Kidney (tissue), 14 donors: Measurements from ENCODE around the gene AK3. TPM values are rescaled to one million over a fixed set of nuclear protein-coding genes. Genes with fewer than 3 reads are reported as not detected.

Source experiments
- DNase-seq, 5 donors: peaks; one replicate each; pipeline ENCODE4 v3.0.0-alpha.2; 2013 to 2020
- FAIRE-seq: peaks from 2 replicates; lab custom pipeline; 2012; peaks lifted over from hg19 to GRCh38; lab: Jason Lieb, UNC
- H3K27ac ChIP-seq, 2 donors: one replicate each; pipeline ENCODE4 v1.7.0; 2013; ENCODE audit warnings: low read depth in 2 of 2, low read length in 2 of 2, inconsistent platforms in 1 of 2
- H3K27me3 ChIP-seq: one replicate; pipeline ENCODE4 v1.7.1; 2013; ENCODE audit warnings: low read length, inconsistent platforms; ENCODE audit not compliant: control insufficient read depth, insufficient read depth
- H3K36me3 ChIP-seq, 3 donors: one replicate each; pipeline versions ENCODE4 v1.7.0 to v1.7.1; 2013; ENCODE audit warnings: low read length in 3 of 3, control low read depth in 1 of 3, inconsistent platforms in 1 of 3; ENCODE audit not compliant: insufficient read depth in 3 of 3, control insufficient read depth in 2 of 3
- H3K4me1 ChIP-seq, 3 donors: one replicate each; pipeline versions ENCODE4 v1.7.0 to v1.7.1; 2013; ENCODE audit warnings: low read length in 3 of 3, inconsistent platforms in 1 of 3, low read depth in 1 of 3; ENCODE audit not compliant: control insufficient read depth in 2 of 3, insufficient read depth in 2 of 3
- H3K4me3 ChIP-seq, 3 donors: one replicate each; pipeline versions ENCODE4 v1.7.0 to v1.8.1; 2013; ENCODE audit warnings: low read length in 3 of 3, control low read depth in 1 of 3, inconsistent platforms in 1 of 3
- H3K9ac ChIP-seq, 3 donors: one replicate each; pipeline versions ENCODE4 v1.7.0 to v1.7.1; 2013; ENCODE audit warnings: low read length in 3 of 3, control low read depth in 1 of 3, inconsistent platforms in 1 of 3
- H3K9me3 ChIP-seq, 3 donors: one replicate each; pipeline versions ENCODE4 v1.7.0 to v1.7.1; 2013; ENCODE audit warnings: low read length in 3 of 3, control low read depth in 1 of 3, inconsistent platforms in 1 of 3; ENCODE audit not compliant: control insufficient read depth in 2 of 3, insufficient read depth in 1 of 3
- intact Hi-C: fragments of 100-400 bp; cut with DNase I; formaldehyde crosslinking; loops from one replicate; pipeline ENCODE4 v1.11.1; 2022
- polyA plus RNA-seq: library from polyadenylated mRNA; stranded (reverse); fragments of 350-450 nt; fragmentation: Illumina TruSeq; extraction: RNeasy Lipid Tissue Mini Kit (QIAGEN cat#74804); gene quantifications from one replicate; pipeline ENCODE4 v1.2.3, GENCODE V29; 2014; ENCODE audit warnings: low read depth, low replicate concordance; ENCODE audit not compliant: insufficient read depth
- total RNA-seq: library from RNA; stranded (reverse); fragmentation: NEBNext Ultra II Directional; extraction: Animal tissue kit (Norgen Biotek cat#: 25700); gene quantifications from one replicate; pipeline ENCODE4 v1.2.1, GENCODE V29; 2021
- TF ChIP-seq, protein P1 (sequence below): IDR thresholded peaks from 3 replicates; pipeline ENCODE4 v1.5.1; 2012; ENCODE audit warnings: mild to moderate bottlenecking, moderate library complexity, borderline replicate concordance; ENCODE audit not compliant: insufficient read depth; ENCODE audit errors: extremely low read depth
- donor health status: control.
- donor health status: control.
- donor health status: control.
- donor health status: control.
- donor health status: control.
- donor health status: DM: yes; HTN: yes; CAD: no.
- donor health status: Normal renal cell carcinoma (clear cell type).

AK3 gene
- total and polyA plus RNA-seq, 2 donors from 2014 or later = 70.9 to 93.5 TPM

DNA sequence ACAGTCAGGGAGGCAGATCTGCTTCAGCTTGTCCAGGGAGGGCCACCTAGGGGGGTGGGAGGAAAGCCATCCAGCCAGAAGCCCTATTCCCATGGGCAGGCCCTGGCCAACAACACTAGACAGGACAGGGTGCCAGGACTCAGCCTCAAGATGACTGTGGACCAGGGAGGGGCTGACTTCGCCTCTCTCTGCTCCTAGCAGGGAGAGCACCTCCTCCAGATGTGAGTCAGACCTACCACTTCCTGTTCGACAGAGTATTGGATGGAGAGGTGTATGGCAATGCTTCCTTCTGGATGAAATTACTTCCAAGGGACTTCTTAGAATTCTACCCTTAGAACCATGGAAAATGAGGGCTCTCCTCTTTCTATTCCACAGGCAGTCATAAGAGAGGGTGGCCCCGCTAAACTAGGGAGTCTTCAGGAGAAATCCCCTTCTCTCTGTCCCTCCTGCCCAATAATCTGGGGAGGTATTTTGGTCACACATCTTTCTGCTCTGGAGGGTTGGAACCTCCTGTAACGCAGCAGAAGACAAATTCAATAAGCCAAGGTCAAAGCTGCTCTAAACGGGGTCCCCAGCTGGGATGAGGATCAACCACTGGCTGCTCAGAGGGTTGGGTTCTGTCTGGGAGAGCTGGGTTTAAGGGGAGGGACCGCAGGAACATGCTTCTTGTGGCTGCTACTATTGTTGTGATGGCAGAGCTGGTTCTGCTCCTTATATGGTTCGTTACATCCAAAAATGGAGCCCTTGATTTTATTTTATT is 28.5 kb upstream of the AK3 start:
- DNase-seq (no peak), FAIRE-seq (no peak)
- Histone ChIP-seq H3K9me3 (no peaks in the 10 kb centered on the region), H3K36me3 (no peaks in the 10 kb centered on the region), H3K9ac (no peak overlapping the region), H3K27ac (no peak overlapping the region), H3K4me3 (no peak overlapping the region), H3K4me1 (no peaks in the 10 kb centered on the region), H3K27me3 (no peaks in the 10 kb centered on the region)
- TF ChIP-seq, protein P1, sequence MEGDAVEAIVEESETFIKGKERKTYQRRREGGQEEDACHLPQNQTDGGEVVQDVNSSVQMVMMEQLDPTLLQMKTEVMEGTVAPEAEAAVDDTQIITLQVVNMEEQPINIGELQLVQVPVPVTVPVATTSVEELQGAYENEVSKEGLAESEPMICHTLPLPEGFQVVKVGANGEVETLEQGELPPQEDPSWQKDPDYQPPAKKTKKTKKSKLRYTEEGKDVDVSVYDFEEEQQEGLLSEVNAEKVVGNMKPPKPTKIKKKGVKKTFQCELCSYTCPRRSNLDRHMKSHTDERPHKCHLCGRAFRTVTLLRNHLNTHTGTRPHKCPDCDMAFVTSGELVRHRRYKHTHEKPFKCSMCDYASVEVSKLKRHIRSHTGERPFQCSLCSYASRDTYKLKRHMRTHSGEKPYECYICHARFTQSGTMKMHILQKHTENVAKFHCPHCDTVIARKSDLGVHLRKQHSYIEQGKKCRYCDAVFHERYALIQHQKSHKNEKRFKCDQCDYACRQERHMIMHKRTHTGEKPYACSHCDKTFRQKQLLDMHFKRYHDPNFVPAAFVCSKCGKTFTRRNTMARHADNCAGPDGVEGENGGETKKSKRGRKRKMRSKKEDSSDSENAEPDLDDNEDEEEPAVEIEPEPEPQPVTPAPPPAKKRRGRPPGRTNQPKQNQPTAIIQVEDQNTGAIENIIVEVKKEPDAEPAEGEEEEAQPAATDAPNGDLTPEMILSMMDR = no peak
- intact Hi-C loops = no loop called here

DNA sequence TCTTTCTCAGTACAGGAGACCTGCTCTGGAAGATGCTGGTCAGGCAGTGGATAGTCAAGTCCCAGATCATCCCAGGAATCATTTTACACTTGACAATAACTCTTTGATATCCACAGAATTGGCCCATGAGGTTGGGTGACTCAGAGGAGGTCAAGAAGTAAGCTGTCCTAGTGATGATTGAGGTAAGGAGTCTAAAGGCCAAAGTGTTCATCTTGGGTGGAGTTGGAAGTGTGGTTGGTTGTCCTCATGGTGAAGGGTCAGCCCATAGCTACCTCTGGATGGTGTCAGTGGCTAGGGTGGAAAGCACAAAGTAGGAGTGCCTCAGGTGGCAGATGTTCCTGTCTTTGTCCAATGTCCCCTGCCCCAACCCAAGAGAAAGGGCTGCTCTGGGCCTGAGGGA is 27.7 kb upstream of the AK3 start:
- FAIRE-seq = no peak
- Histone ChIP-seq H3K27ac (no peak overlapping the region), H3K4me3 (no peak overlapping the region), H3K9ac (no peak overlapping the region), H3K4me1 (no peaks in the 10 kb centered on the region), H3K27me3 (no peaks in the 10 kb centered on the region), H3K36me3 (no peaks in the 10 kb centered on the region), H3K9me3 (no peaks in the 10 kb centered on the region)
- no peak for DNase-seq
- TF ChIP-seq, protein P1 = no peak
- intact Hi-C loops = no loop called here

DNA sequence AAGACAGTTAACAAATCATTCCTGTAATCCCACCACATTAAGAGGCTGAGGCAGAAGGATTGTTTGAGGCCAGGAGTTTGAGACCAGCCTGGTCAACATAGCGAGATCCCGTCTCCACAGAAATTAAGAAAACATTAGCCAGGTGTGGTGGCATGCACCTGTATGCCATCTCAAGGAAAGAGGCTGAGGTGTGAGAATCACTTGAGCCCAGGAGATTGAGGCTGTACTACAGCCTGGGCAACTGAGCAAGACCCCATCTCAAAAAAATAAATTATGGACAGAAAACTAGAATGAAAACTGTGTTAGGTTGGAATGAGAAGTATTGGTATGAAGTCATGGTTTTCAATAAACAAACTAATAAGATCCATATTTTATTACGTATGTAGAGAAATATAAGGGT is 23.0 kb upstream of the AK3 start:
- peaks cover 0 to 13% (median 10%) of the 10 kb centered on the region in 3 donors for H3K4me1 ChIP-seq
- TF ChIP-seq, protein P1 = no peak
- no peak overlapping the region for H3K4me3 ChIP-seq
- intact Hi-C loops = no loop called here
- H3K36me3 ChIP-seq = no peaks in the 10 kb centered on the region
- H3K27ac ChIP-seq = no peak overlapping the region
- H3K27me3 ChIP-seq = no peaks in the 10 kb centered on the region
- H3K9me3 ChIP-seq = no peaks in the 10 kb centered on the region
- DNase-seq = no peak
- FAIRE-seq = no peak
- H3K9ac ChIP-seq = no peak overlapping the region
